NCI-H524 treated with DMSO at 0.1 percent for 48 hours (cell line): ENCODE measurements around the gene TRAF3.

Experiments
- DNase-seq: peaks from one replicate; lab custom pipeline; 2025; lab: John Stamatoyannopoulos, UW

Gene TRAF3

GRCh38 chr14:102807013-102807406 is 29.8 kb downstream of the TRAF3 start:
- no peak for DNase-seq

- no peak for DNase-seq
These were observed 32.6 kb downstream of the TRAF3 start for GRCh38 chr14:102809870-102810269.

- DNase-seq = no peak
These were observed 33.3 kb downstream of the TRAF3 start for GRCh38 chr14:102810523-102810922.

GRCh38 chr14:102811254-102811963 is 34.2 kb downstream of the TRAF3 start:
- DNase-seq = no peak

GRCh38 chr14:102811971-102812370 is 34.7 kb downstream of the TRAF3 start:
- DNase-seq = no peak

- no peak for DNase-seq
These were observed 36.4 kb downstream of the TRAF3 start for GRCh38 chr14:102813691-102814090.

GRCh38 chr14:102817318-102817717 is 40.1 kb downstream of the TRAF3 start:
- DNase-seq = no peak

- DNase-seq = no peak
These were observed 41.0 kb downstream of the TRAF3 start for GRCh38 chr14:102817942-102818940.

GRCh38 chr14:102819176-102819628 is 42.0 kb downstream of the TRAF3 start:
- DNase-seq = no peak

GRCh38 chr14:102819747-102820330 is 42.6 kb downstream of the TRAF3 start:
- no peak for DNase-seq

GRCh38 chr14:102821252-102821651 is 44.0 kb downstream of the TRAF3 start:
- no peak for DNase-seq

GRCh38 chr14:102822311-102822863 is 45.1 kb downstream of the TRAF3 start:
- no peak for DNase-seq

GRCh38 chr14:102822887-102823286 is 45.6 kb downstream of the TRAF3 start:
- peak; percentile 83 for DNase-seq

GRCh38 chr14:102823546-102823945 is 46.3 kb downstream of the TRAF3 start:
- DNase-seq = no peak

- no peak for DNase-seq
These were observed 47.6 kb downstream of the TRAF3 start for GRCh38 chr14:102824832-102825231.

GRCh38 chr14:102825307-102826095 is 48.3 kb downstream of the TRAF3 start:
- no peak for DNase-seq

GRCh38 chr14:102826161-102826560 is 48.9 kb downstream of the TRAF3 start:
- no peak for DNase-seq

- DNase-seq = no peak
These were observed 49.8 kb downstream of the TRAF3 start for GRCh38 chr14:102826751-102827675.

GRCh38 chr14:102827716-102828115 is 50.5 kb downstream of the TRAF3 start:
- DNase-seq = no peak

GRCh38 chr14:102828151-102828550 is 50.9 kb downstream of the TRAF3 start:
- DNase-seq = no peak
